Mesendoderm (in vitro differentiated cells): ENCODE data around the gene MAT1A.
"Not testable (repeated sequence)": the region's sequence is repeated elsewhere in the genome, so short reads cannot be mapped to it uniquely, and the experiment has no call there.

Experiments
- DNase-seq: peaks from one replicate; pipeline ENCODE4 v3.0.0; 2013
- H2AK5ac ChIP-seq: 2 replicates; pipeline ENCODE4 v1.6.1; 2013; ENCODE audit warnings: low read length, inconsistent platforms
- H2BK120ac ChIP-seq: 2 replicates; pipeline ENCODE4 v1.6.1; 2013; ENCODE audit warnings: low read depth, mild to moderate bottlenecking, low read length, moderate library complexity, mixed read lengths
- H2BK15ac ChIP-seq: replicated peaks from 2 replicates; pipeline ENCODE4 v1.6.1; 2013; ENCODE audit warnings: low read depth, mild to moderate bottlenecking, moderate library complexity
- H2BK5ac ChIP-seq: 2 replicates; pipeline ENCODE4 v1.6.1; 2013; ENCODE audit warnings: low read length, inconsistent platforms
- H3K18ac ChIP-seq: 2 replicates; pipeline ENCODE4 v1.6.1; 2013; ENCODE audit warnings: mild to moderate bottlenecking, low read length, mixed read lengths
- H3K23ac ChIP-seq: one replicate; pipeline ENCODE4 v1.6.1; 2013; ENCODE audit warnings: low read length
- H3K27ac ChIP-seq: 2 replicates; pipeline ENCODE4 v1.5.1; 2013; ENCODE audit warnings: low read depth, mild to moderate bottlenecking, inconsistent platforms, low read length, moderate library complexity
- H3K27me3 ChIP-seq: 2 replicates; pipeline ENCODE4 v1.6.1; 2013; ENCODE audit warnings: low read length, control low read depth, mild to moderate bottlenecking, inconsistent platforms; ENCODE audit not compliant: insufficient read depth, poor library complexity
- H3K36me3 ChIP-seq: 2 replicates; pipeline ENCODE4 v1.6.1; 2013; ENCODE audit warnings: low read length, inconsistent platforms; ENCODE audit not compliant: control insufficient read depth, insufficient read depth
- H3K4ac ChIP-seq: one replicate; pipeline ENCODE4 v1.6.1; 2013; ENCODE audit warnings: low read depth, mild to moderate bottlenecking, low read length, moderate library complexity
- H3K4me1 ChIP-seq: 2 replicates; pipeline ENCODE4 v1.6.1; 2013; ENCODE audit warnings: low read depth, low read length, inconsistent platforms; ENCODE audit not compliant: control insufficient read depth
- H3K4me2 ChIP-seq: 2 replicates; pipeline ENCODE4 v1.6.1; 2013; ENCODE audit warnings: low read length
- H3K4me3 ChIP-seq: 2 replicates; pipeline ENCODE4 v1.5.1; 2013; ENCODE audit warnings: mild to moderate bottlenecking, low read length
- H3K56ac ChIP-seq: one replicate; pipeline ENCODE4 v1.6.1; 2013; ENCODE audit warnings: low read length
- H3K79me1 ChIP-seq: 2 replicates; pipeline ENCODE4 v1.6.1; 2013; ENCODE audit warnings: low read length, inconsistent platforms
- H3K79me2 ChIP-seq: 2 replicates; pipeline ENCODE4 v1.6.1; 2013; ENCODE audit warnings: mild to moderate bottlenecking, low read length; ENCODE audit not compliant: control insufficient read depth, insufficient read depth
- H3K9ac ChIP-seq: 2 replicates; pipeline ENCODE4 v1.6.1; 2013; ENCODE audit warnings: low read length, inconsistent platforms
- H4K5ac ChIP-seq: one replicate; pipeline ENCODE4 v1.6.1; 2013; ENCODE audit warnings: low read length
- H4K8ac ChIP-seq: one replicate; pipeline ENCODE4 v1.6.1; 2013; ENCODE audit warnings: low read depth, mild to moderate bottlenecking, control low read depth, low read length, moderate library complexity
- WGBS: extraction: QIAGEN DNeasy Blood & Tissue Kit; methylation state at CpG from one replicate; pipeline ENCODE4 v1.1.7; 2013; ENCODE audit warnings: low lambda C conversion rate, missing lambda C conversion rate; ENCODE audit not compliant: insufficient coverage; ENCODE audit errors: extremely low coverage; 5-methylcytosine and 5-hydroxymethylcytosine counted together

The MAT1A gene

GRCh38 chr10:80226723-80227122, 62.7 kb downstream of the MAT1A start:
- H3K56ac ChIP-seq, H3K36me3 ChIP-seq, H3K4me1 ChIP-seq, H3K79me1 ChIP-seq, DNase-seq, H2BK5ac ChIP-seq, H2BK120ac ChIP-seq, H3K27ac ChIP-seq, H2BK15ac ChIP-seq, H3K4me3 ChIP-seq, H3K23ac ChIP-seq, H3K18ac ChIP-seq, H4K5ac ChIP-seq, H3K9ac ChIP-seq, H2AK5ac ChIP-seq, H3K4ac ChIP-seq, H3K27me3 ChIP-seq, H3K79me2 ChIP-seq, H4K8ac ChIP-seq, H3K4me2 ChIP-seq: not testable (repeated sequence)
- WGBS: no CpG with 5 or more reads among the region's 4 CpGs

DNA sequence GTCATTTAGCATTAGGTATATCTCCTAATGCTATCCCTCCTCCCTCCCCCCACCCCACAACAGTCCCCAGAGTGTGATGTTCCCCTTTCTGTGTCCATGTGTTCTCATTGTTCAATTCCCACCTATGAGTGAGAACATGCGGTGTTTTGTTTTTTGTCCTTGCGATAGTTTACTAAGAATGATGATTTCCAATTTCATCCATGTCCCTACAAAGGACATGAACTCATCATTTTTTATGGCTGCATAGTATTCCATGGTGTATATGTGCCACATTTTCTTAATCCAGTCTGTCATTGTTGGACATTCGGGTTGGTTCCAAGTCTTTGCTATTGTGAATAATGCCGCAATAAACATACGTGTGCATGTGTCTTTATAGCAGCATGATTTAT, 66.4 kb downstream of the MAT1A start:
- H3K27me3 ChIP-seq, H2AK5ac ChIP-seq, H3K4me1 ChIP-seq, H3K23ac ChIP-seq, H3K27ac ChIP-seq, H4K8ac ChIP-seq, H2BK120ac ChIP-seq, H3K4me2 ChIP-seq, H3K79me1 ChIP-seq, H3K9ac ChIP-seq, H2BK5ac ChIP-seq, H3K4ac ChIP-seq, DNase-seq, H4K5ac ChIP-seq, H3K4me3 ChIP-seq, H3K18ac ChIP-seq, H2BK15ac ChIP-seq, H3K36me3 ChIP-seq, H3K79me2 ChIP-seq, H3K56ac ChIP-seq: not testable (repeated sequence)
- whole genome bisulfite sequencing: no CpG with 5 or more reads among the region's 5 CpGs
